H1 (cell line): ENCODE measurements around the gene DMXL2.

Experiments used
- CTCF ChIP-seq, 3 experiments: IDR thresholded peaks; 1 replicate in 2 of 3; 2 replicates in 1 of 3; pipeline versions ENCODE4 v1.5.1 to v1.6.1; 2011; ENCODE audit warnings: low read length in 3 of 3, mild to moderate bottlenecking in 3 of 3, inconsistent platforms in 2 of 3, low read depth in 1 of 3, moderate library complexity in 1 of 3; ENCODE audit not compliant: insufficient read depth in 1 of 3; ENCODE audit errors: control extremely low read depth in 1 of 3
- EP300 ChIP-seq, 2 experiments: IDR thresholded peaks; 1 replicate in 1 of 2; 2 replicates in 1 of 2; pipeline ENCODE4 v1.6.1; 2011 to 2012; ENCODE audit warnings: low read depth in 2 of 2, low read length in 2 of 2, mild to moderate bottlenecking in 2 of 2, borderline replicate concordance in 1 of 2, inconsistent platforms in 1 of 2, moderate library complexity in 1 of 2
- EZH2 ChIP-seq: fragments of 200-600 bp; sonication (generic); IDR thresholded peaks from 2 replicates; pipeline ENCODE4 v1.7.1; 2012; ENCODE audit warnings: low read depth, mild to moderate bottlenecking, moderate library complexity, low read length, inconsistent platforms; ENCODE audit not compliant: severe bottlenecking
- KDM1A ChIP-seq: fragments of 200-600, 300-600 bp; sonication (generic); IDR thresholded peaks from 2 replicates; pipeline ENCODE4 v1.7.1; 2016; ENCODE audit warnings: mild to moderate bottlenecking, low read length, borderline replicate concordance
- POLR2A ChIP-seq, 2 experiments: IDR thresholded peaks; 1 replicate in 1 of 2; 2 replicates in 1 of 2; pipeline ENCODE4 v1.6.1; 2011; ENCODE audit warnings: low read depth in 2 of 2, low read length in 2 of 2, mild to moderate bottlenecking in 2 of 2; ENCODE audit errors: control extremely low read depth in 1 of 2
- RFX5 ChIP-seq: IDR thresholded peaks from 2 replicates; pipeline ENCODE4 v1.6.1; 2011; ENCODE audit warnings: low read depth, low read length, improper control_type of control experiment, borderline replicate concordance
- SUZ12 ChIP-seq: fragments of 200-600 bp; sonication (generic); IDR thresholded peaks from 2 replicates; pipeline ENCODE4 v1.6.1; 2012; ENCODE audit warnings: mild to moderate bottlenecking, inconsistent platforms, low read length, moderate library complexity, mixed read lengths
- TCF12 ChIP-seq: IDR thresholded peaks from 2 replicates; pipeline ENCODE4 v1.6.1; 2011; ENCODE audit warnings: low read depth, mild to moderate bottlenecking, low read length
- ZNF274 ChIP-seq: IDR thresholded peaks from 2 replicates; pipeline ENCODE4 v1.7.0; 2012; ENCODE audit warnings: low read length, borderline replicate concordance; ENCODE audit errors: extremely low read depth
- TF ChIP-seq, protein P1 (sequence below): IDR thresholded peaks from 2 replicates; pipeline ENCODE4 v1.6.1; 2012; ENCODE audit warnings: inconsistent platforms

DNA sequence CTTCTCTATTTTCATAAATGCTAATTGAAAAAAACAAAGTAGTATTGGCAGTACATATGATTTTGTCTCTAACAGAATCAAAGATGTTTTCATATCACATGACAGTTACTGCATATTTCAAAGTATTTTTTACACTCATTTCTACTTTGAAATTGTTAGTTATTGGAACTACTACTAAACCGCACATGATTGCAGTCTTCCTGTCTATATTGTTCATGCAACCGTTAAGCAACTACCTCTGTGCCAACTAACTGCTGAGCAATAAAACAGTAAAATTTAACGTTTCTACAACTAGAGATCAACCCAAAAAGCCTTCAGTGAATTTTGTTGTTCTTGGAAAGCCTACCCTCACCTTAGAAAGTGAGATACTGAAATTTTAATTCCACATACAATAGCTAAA lies 64.2 kb downstream of the DMXL2 start:
- TF ChIP-seq POLR2A (IDR thresholded peaks at IDR 0.05; ENCODE audit: control extremely low read depth in 1 of 2, low read depth in 2 of 2, low read length in 2 of 2) (no peak), TCF12 (no peak), CTCF (IDR thresholded peaks at IDR 0.05; ENCODE audit: control extremely low read depth in 1 of 3, insufficient read depth in 1 of 3, low read depth in 1 of 3, low read length in 3 of 3) (no peak), EZH2 (no peak), RFX5 (no peak), SUZ12 (no peak), EP300 (IDR thresholded peaks at IDR 0.05; ENCODE audit: borderline replicate concordance in 1 of 2, low read depth in 2 of 2, low read length in 2 of 2) (no peak), KDM1A (no peak), ZNF274 (no peak)
- TF ChIP-seq, protein P1, sequence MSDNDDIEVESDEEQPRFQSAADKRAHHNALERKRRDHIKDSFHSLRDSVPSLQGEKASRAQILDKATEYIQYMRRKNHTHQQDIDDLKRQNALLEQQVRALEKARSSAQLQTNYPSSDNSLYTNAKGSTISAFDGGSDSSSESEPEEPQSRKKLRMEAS: no peak
